ENCODE measurements around the gene RPTOR. TPM values are rescaled to one million over a fixed set of nuclear protein-coding genes. Genes with fewer than 3 reads are reported as not detected.
"Not testable (repeated sequence)": the region's sequence is repeated elsewhere in the genome, so short reads cannot be mapped to it uniquely, and the experiment has no call there.

Gene RPTOR
- polyA plus RNA-seq, 2 donors, result 7.1 to 10.5 TPM

DNA sequence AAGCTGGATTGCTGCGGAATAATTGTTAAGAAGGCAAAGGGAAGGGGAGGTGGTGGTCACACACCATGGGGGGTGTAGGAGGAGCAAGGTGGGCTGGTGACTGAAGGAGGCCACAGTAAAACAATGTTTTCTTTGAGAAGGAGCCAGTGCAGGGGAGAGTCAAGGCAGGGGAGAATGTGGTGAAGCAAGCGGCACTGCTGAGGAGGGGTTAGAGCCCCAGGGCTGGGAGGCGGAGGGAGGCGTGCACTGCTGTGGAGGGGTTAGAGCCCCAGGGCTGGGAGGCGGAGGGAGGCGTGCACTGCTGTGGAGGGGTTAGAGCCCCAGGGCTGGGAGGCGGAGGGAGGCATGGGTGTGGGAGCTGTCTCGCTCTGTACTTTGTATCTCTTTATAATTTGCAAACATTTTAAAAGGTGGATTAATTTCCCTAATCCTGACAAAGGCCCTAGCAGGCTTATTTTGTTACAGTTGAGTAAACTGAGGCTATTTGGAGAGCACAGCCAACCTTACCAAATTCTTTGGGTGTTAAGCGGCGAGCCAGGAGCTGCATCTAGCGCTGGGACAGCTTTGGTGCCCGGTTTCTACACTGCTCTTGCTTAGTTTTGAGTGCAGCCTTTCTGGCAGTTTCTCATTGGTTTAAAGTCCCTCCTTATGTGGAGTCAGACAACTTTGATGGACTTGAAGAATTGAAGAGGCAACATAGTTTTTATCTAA lies 20.9 kb downstream of the RPTOR start:
- Histone ChIP-seq H3K36me3 (ENCODE audit: control insufficient read depth in 2 of 2, insufficient read depth in 2 of 2, low read length in 1 of 2) (peaks cover 0 to 2% of the 10 kb centered on the region in 2 donors), H3K4me3 (ENCODE audit: low read depth in 1 of 2, low read length in 2 of 2) (no peak overlapping the region), H3K27ac (ENCODE audit: low read depth in 2 of 2, low read length in 1 of 2) (no peak overlapping the region), H3K27me3 (ENCODE audit: control insufficient read depth in 1 of 2, insufficient read depth in 2 of 2, low read length in 2 of 2) (no peaks in the 10 kb centered on the region), H3K4me1 (ENCODE audit: control insufficient read depth in 2 of 2, insufficient read depth in 2 of 2, low read length in 1 of 2) (peaks cover 0 to 5% of the 10 kb centered on the region in 2 donors), H3K9me3 (ENCODE audit: control insufficient read depth in 2 of 2, insufficient read depth in 1 of 2, low read depth in 1 of 2, low read length in 1 of 2) (no peaks in the 10 kb centered on the region)
- 57 to 59% methylated on average over 12 of the region's 12 CpGs for WGBS, 2 donors

DNA sequence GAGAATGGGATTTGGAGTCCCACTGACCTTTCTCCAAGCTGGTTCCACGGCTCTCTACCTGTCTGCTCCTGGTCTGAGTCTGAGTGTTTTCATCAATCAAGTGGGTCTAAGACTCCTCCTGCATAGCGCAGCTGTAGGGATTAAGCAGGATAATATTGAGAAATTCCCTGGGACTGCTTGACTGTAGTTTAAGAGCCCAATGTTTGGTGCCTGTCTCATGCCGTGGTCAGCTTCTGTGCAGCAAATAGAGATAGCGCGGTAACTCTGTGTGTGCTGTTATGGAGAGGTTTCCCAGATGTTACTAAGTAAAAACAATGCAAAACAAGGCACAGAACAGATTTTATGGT lies 21.4 kb downstream of the RPTOR start:
- Histone ChIP-seq H3K9me3 (ENCODE audit: control insufficient read depth in 2 of 2, insufficient read depth in 1 of 2, low read depth in 1 of 2, low read length in 1 of 2) (no peaks in the 10 kb centered on the region), H3K4me3 (ENCODE audit: low read depth in 1 of 2, low read length in 2 of 2) (no peak overlapping the region)
- WGBS, 2 donors, result 73 to 78% methylated on average over 5 of the region's 5 CpGs

GRCh38 chr17:80568246-80568645 lies 23.6 kb downstream of the RPTOR start:
- Histone ChIP-seq H3K27me3 (ENCODE audit: control insufficient read depth in 1 of 2, insufficient read depth in 2 of 2, low read length in 2 of 2) (no peaks in the 10 kb centered on the region), H3K4me1 (ENCODE audit: control insufficient read depth in 2 of 2, insufficient read depth in 2 of 2, low read length in 1 of 2) (peaks cover 0 to 5% of the 10 kb centered on the region in 2 donors), H3K9me3 (ENCODE audit: control insufficient read depth in 2 of 2, insufficient read depth in 1 of 2, low read depth in 1 of 2, low read length in 1 of 2) (no peaks in the 10 kb centered on the region), H3K4me3 (ENCODE audit: low read depth in 1 of 2, low read length in 2 of 2) (no peak overlapping the region), H3K36me3 (ENCODE audit: control insufficient read depth in 2 of 2, insufficient read depth in 2 of 2, low read length in 1 of 2) (no peaks in the 10 kb centered on the region), H3K27ac (ENCODE audit: low read depth in 2 of 2, low read length in 1 of 2) (no peak overlapping the region)

More for the DNA sequence above, 21.4 kb downstream of the RPTOR start:
- Histone ChIP-seq H3K4me1 (ENCODE audit: control insufficient read depth in 2 of 2, insufficient read depth in 2 of 2, low read length in 1 of 2) (peaks cover 0 to 5% of the 10 kb centered on the region in 2 donors), H3K27me3 (ENCODE audit: control insufficient read depth in 1 of 2, insufficient read depth in 2 of 2, low read length in 2 of 2) (no peaks in the 10 kb centered on the region), H3K27ac (ENCODE audit: low read depth in 2 of 2, low read length in 1 of 2) (no peak overlapping the region), H3K36me3 (ENCODE audit: control insufficient read depth in 2 of 2, insufficient read depth in 2 of 2, low read length in 1 of 2) (peaks cover 0 to 2% of the 10 kb centered on the region in 2 donors)

- no peaks in the 10 kb centered on the region for H3K27me3 ChIP-seq (ENCODE audit: control insufficient read depth in 1 of 2, insufficient read depth in 2 of 2, low read length in 2 of 2)
- no peak overlapping the region for H3K4me3 ChIP-seq (ENCODE audit: low read depth in 1 of 2, low read length in 2 of 2)
- 72 to 77% methylated on average over 9 of the region's 9 CpGs for WGBS, 2 donors
- H3K27ac ChIP-seq (ENCODE audit: low read depth in 2 of 2, low read length in 1 of 2), result no peak overlapping the region
- no peaks in the 10 kb centered on the region for H3K36me3 ChIP-seq (ENCODE audit: control insufficient read depth in 2 of 2, insufficient read depth in 2 of 2, low read length in 1 of 2)
- no peaks in the 10 kb centered on the region for H3K9me3 ChIP-seq (ENCODE audit: control insufficient read depth in 2 of 2, insufficient read depth in 1 of 2, low read depth in 1 of 2, low read length in 1 of 2)
- H3K4me1 ChIP-seq (ENCODE audit: control insufficient read depth in 2 of 2, insufficient read depth in 2 of 2, low read length in 1 of 2), result peaks cover 0 to 5% of the 10 kb centered on the region in 2 donors
Measured at GRCh38 chr17:80569924-80570323, 25.3 kb downstream of the RPTOR start.

- Histone ChIP-seq H3K4me3 (ENCODE audit: low read depth in 1 of 2, low read length in 2 of 2) (no peak overlapping the region), H3K27me3 (ENCODE audit: control insufficient read depth in 1 of 2, insufficient read depth in 2 of 2, low read length in 2 of 2) (no peaks in the 10 kb centered on the region), H3K4me1 (ENCODE audit: control insufficient read depth in 2 of 2, insufficient read depth in 2 of 2, low read length in 1 of 2) (peaks cover 0 to 3% of the 10 kb centered on the region in 2 donors), H3K36me3 (ENCODE audit: control insufficient read depth in 2 of 2, insufficient read depth in 2 of 2, low read length in 1 of 2) (no peaks in the 10 kb centered on the region), H3K27ac (ENCODE audit: low read depth in 2 of 2, low read length in 1 of 2) (no peak overlapping the region), H3K9me3 (ENCODE audit: control insufficient read depth in 2 of 2, insufficient read depth in 1 of 2, low read depth in 1 of 2, low read length in 1 of 2) (no peaks in the 10 kb centered on the region)
- 86 to 88% methylated on average over 6 of the region's 6 CpGs for WGBS, 2 donors
Measured at GRCh38 chr17:80573701-80574100, 29.1 kb downstream of the RPTOR start.

DNA sequence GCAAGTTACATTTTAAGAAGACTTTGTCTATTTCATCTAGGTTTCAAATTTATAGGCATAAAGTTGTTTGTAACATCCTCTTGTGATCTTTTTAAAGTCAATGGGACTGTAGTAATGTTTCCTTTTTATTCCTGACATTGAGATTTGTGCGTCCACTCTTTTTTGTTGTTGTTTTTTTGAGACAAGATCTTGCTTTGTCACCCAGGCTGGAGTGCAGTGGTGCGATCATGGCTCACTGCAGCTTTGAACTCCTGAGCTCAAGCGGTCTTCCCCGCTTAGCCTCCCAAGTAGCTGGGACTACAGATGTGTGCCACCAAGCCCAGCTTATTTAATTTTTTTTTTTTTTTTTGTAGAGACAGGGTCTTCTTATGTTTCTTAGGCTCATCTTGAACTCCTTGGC lies 29.9 kb downstream of the RPTOR start:
- H3K36me3 ChIP-seq (ENCODE audit: control insufficient read depth in 2 of 2, insufficient read depth in 2 of 2, low read length in 1 of 2), result no peaks in the 10 kb centered on the region
- no peak overlapping the region for H3K27ac ChIP-seq (ENCODE audit: low read depth in 2 of 2, low read length in 1 of 2)
- H3K27me3 ChIP-seq (ENCODE audit: control insufficient read depth in 1 of 2, insufficient read depth in 2 of 2, low read length in 2 of 2), result no peaks in the 10 kb centered on the region
- no peak overlapping the region for H3K4me3 ChIP-seq (ENCODE audit: low read depth in 1 of 2, low read length in 2 of 2)
- peaks cover 0 to 3% of the 10 kb centered on the region in 2 donors for H3K4me1 ChIP-seq (ENCODE audit: control insufficient read depth in 2 of 2, insufficient read depth in 2 of 2, low read length in 1 of 2)
- WGBS, 2 donors, result 74 to 98% methylated on average over 3 to 4 of the region's 4 CpGs
- H3K9me3 ChIP-seq (ENCODE audit: control insufficient read depth in 2 of 2, insufficient read depth in 1 of 2, low read depth in 1 of 2, low read length in 1 of 2), result no peaks in the 10 kb centered on the region

DNA sequence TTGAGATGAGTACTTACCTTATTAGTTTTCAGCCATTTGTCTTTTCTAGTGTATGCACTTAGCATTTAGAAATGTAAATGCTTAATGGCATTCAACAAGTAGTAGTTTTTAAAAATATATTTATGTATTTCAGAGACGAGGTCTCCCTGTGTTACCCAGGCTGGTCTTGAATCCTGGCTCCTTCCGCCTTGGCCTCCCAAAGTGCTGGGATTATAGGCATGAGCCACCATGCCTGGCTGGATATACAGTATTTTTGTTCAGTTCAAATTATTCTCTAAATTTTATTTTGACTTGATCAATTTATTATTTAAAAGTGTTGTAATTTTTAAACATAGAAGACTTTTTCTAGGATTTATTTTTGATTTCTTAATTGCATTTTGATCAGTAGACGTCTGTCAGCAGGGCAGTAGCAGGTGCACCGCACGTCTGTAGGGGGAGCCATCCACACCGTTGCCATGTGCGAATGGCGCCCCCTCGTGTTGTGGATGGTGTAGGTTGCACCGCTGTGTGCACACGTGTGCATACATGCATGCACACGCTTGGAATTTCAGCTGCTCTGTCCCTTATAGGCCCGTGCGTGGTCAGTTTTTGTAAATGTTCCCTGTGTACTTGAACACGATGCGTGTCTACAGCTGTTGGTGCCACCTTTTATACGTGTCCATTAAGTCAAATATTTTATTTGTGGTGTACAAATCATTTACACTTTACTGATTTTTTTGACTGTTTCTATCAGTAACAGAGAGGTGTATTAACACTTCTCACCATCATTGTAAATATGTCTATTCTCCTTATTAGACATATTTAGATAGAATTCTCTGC lies 30.6 kb downstream of the RPTOR start:
- H3K4me3 ChIP-seq (ENCODE audit: low read depth in 1 of 2, low read length in 2 of 2), result no peak overlapping the region
- 29 to 32% methylated on average over 17 of the region's 17 CpGs for WGBS, 2 donors
- peaks cover 0 to 3% of the 10 kb centered on the region in 2 donors for H3K4me1 ChIP-seq (ENCODE audit: control insufficient read depth in 2 of 2, insufficient read depth in 2 of 2, low read length in 1 of 2)
- no peak overlapping the region for H3K27ac ChIP-seq (ENCODE audit: low read depth in 2 of 2, low read length in 1 of 2)
- no peaks in the 10 kb centered on the region for H3K27me3 ChIP-seq (ENCODE audit: control insufficient read depth in 1 of 2, insufficient read depth in 2 of 2, low read length in 2 of 2)
- H3K9me3 ChIP-seq (ENCODE audit: control insufficient read depth in 2 of 2, insufficient read depth in 1 of 2, low read depth in 1 of 2, low read length in 1 of 2), result no peaks in the 10 kb centered on the region
- H3K36me3 ChIP-seq (ENCODE audit: control insufficient read depth in 2 of 2, insufficient read depth in 2 of 2, low read length in 1 of 2), result no peaks in the 10 kb centered on the region

DNA sequence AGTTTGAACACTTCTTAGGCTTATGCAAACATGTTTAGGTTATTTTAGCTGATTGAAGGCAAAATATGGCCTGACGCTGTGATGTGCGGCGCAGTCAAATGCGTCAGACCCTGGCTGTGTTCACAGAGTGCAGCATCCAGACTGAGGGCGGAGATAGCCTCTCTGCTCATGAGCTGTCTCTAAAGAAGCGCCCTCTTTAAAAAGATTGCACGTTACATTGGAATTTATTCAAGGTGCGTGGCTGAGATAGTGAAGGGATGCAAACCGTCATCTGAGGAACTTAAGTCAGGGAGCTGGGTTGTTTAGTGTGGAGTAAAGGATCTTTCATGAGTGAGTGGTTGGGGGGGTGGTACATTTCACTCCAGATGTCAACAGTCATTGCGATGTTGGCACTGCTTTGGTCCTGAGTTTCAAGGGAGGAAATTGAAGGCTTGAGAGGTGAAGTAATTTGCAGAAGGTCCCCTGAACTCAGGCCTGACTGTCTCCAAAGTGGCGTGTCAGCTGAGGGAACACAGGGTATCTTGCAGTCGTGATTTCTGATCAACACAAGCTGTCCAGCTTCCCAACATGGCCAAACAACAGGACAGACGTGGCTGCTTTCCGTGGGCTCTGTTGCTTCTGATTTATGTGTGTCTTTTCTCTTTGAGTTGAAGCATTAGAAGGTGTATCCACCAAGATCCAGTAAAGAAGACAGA lies 33.4 kb downstream of the RPTOR start:
- 86 to 90% methylated on average over 14 of the region's 14 CpGs for WGBS, 2 donors
- Histone ChIP-seq H3K4me1 (ENCODE audit: control insufficient read depth in 2 of 2, insufficient read depth in 2 of 2, low read length in 1 of 2) (peaks cover 0 to 3% of the 10 kb centered on the region in 2 donors), H3K36me3 (ENCODE audit: control insufficient read depth in 2 of 2, insufficient read depth in 2 of 2, low read length in 1 of 2) (peaks cover 0 to 4% of the 10 kb centered on the region in 2 donors), H3K9me3 (ENCODE audit: control insufficient read depth in 2 of 2, insufficient read depth in 1 of 2, low read depth in 1 of 2, low read length in 1 of 2) (no peaks in the 10 kb centered on the region), H3K4me3 (ENCODE audit: low read depth in 1 of 2, low read length in 2 of 2) (no peak overlapping the region), H3K27me3 (ENCODE audit: control insufficient read depth in 1 of 2, insufficient read depth in 2 of 2, low read length in 2 of 2) (no peaks in the 10 kb centered on the region), H3K27ac (ENCODE audit: low read depth in 2 of 2, low read length in 1 of 2) (no peak overlapping the region)

DNA sequence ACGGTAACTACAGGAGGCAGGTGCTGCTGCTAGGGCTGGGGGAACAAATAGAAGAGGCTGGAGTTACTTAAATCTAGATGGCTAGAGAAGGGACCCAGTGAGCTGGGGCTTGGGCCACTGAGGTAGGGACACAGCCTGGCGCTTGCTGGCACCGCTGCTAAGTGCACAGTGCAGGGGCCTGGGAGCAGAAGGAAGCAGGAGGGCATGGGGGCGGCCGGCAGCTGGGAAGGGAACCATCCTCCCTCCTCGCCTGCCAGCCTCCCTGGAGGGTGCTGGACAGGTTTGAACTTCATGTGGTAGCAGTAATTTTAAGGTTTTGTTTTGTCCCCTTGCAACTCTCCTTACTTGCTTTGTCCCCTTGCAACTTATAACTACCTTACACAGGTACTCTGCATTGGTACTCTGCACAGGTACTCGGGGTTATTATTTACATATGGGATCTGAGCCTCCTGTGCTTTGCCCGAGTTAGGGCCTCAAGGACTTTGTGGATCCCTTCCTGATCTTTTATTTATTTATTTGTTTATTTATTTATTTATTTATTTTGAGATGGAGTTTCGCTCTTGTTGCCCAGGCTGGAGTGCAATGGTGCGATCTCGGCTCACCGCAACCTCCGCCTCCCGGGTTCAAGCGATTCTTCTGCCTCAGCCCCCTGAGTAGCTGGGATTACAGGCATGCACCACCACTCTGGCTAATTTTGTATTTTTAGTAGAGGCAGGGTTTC lies 34.2 kb downstream of the RPTOR start:
- not testable (repeated sequence) for H3K4me3 ChIP-seq (ENCODE audit: low read depth in 1 of 2, low read length in 2 of 2); H3K27me3 ChIP-seq (ENCODE audit: control insufficient read depth in 1 of 2, insufficient read depth in 2 of 2, low read length in 2 of 2); H3K4me1 ChIP-seq (ENCODE audit: control insufficient read depth in 2 of 2, insufficient read depth in 2 of 2, low read length in 1 of 2); H3K36me3 ChIP-seq (ENCODE audit: control insufficient read depth in 2 of 2, insufficient read depth in 2 of 2, low read length in 1 of 2); H3K9me3 ChIP-seq (ENCODE audit: control insufficient read depth in 2 of 2, insufficient read depth in 1 of 2, low read depth in 1 of 2, low read length in 1 of 2); H3K27ac ChIP-seq (ENCODE audit: low read depth in 2 of 2, low read length in 1 of 2)
- WGBS, 2 donors, result 91 to 92% methylated on average over 15 of the region's 15 CpGs
